GM19452 (cell line): ENCODE data around the gene WIPF3.

Source experiments
- ATAC-seq: cut with Tn5 transposase; IDR thresholded peaks from one replicate; pipeline ENCODE4 v1.9.1; 2021; ENCODE audit not compliant: unreplicated experiment

Gene WIPF3

GRCh38 chr7:29808075-29808801, 1.9 kb downstream of the WIPF3 start:
- ATAC-seq, result no peak

GRCh38 chr7:29809533-29810155, 3.3 kb downstream of the WIPF3 start:
- no peak for ATAC-seq

GRCh38 chr7:29810297-29810696, 4.0 kb downstream of the WIPF3 start:
- no peak for ATAC-seq

GRCh38 chr7:29810813-29811482, 4.6 kb downstream of the WIPF3 start:
- ATAC-seq, result no peak

- no peak for ATAC-seq
Measured at GRCh38 chr7:29811586-29811985, 5.3 kb downstream of the WIPF3 start.

- no peak for ATAC-seq
Measured at GRCh38 chr7:29812185-29812876, 6.0 kb downstream of the WIPF3 start.

GRCh38 chr7:29815181-29816105, 9.1 kb downstream of the WIPF3 start:
- no peak for ATAC-seq

- ATAC-seq, result no peak
Measured at GRCh38 chr7:29818308-29818707, 12.0 kb downstream of the WIPF3 start.

- peak; percentile 95 for ATAC-seq
Measured at GRCh38 chr7:29825775-29826529, 19.6 kb downstream of the WIPF3 start.

- no peak for ATAC-seq
Measured at GRCh38 chr7:29826530-29826822, 20.2 kb downstream of the WIPF3 start.

GRCh38 chr7:29826904-29827303, 20.6 kb downstream of the WIPF3 start:
- ATAC-seq, result no peak

GRCh38 chr7:29831705-29832104, 25.4 kb downstream of the WIPF3 start:
- no peak for ATAC-seq

- no peak for ATAC-seq
Measured at GRCh38 chr7:29833929-29834328, 27.6 kb downstream of the WIPF3 start.

- no peak for ATAC-seq
Measured at GRCh38 chr7:29835718-29836117, 29.4 kb downstream of the WIPF3 start.

GRCh38 chr7:29839302-29839701, 33.0 kb downstream of the WIPF3 start:
- ATAC-seq, result no peak

GRCh38 chr7:29839921-29840320, 33.6 kb downstream of the WIPF3 start:
- ATAC-seq, result no peak

- ATAC-seq, result no peak
Measured at GRCh38 chr7:29840701-29841100, 34.4 kb downstream of the WIPF3 start.

GRCh38 chr7:29841926-29842701, 35.8 kb downstream of the WIPF3 start:
- no peak for ATAC-seq

- ATAC-seq, result no peak
Measured at GRCh38 chr7:29843093-29843492, 36.8 kb downstream of the WIPF3 start.
